Fibroblast of skin of right biceps (primary cell): ENCODE results near the gene AGTR1.

Experiments
- DNase-seq: peaks from one replicate; pipeline ENCODE4 v3.0.0-alpha.2; 2013

AGTR1 gene

DNA sequence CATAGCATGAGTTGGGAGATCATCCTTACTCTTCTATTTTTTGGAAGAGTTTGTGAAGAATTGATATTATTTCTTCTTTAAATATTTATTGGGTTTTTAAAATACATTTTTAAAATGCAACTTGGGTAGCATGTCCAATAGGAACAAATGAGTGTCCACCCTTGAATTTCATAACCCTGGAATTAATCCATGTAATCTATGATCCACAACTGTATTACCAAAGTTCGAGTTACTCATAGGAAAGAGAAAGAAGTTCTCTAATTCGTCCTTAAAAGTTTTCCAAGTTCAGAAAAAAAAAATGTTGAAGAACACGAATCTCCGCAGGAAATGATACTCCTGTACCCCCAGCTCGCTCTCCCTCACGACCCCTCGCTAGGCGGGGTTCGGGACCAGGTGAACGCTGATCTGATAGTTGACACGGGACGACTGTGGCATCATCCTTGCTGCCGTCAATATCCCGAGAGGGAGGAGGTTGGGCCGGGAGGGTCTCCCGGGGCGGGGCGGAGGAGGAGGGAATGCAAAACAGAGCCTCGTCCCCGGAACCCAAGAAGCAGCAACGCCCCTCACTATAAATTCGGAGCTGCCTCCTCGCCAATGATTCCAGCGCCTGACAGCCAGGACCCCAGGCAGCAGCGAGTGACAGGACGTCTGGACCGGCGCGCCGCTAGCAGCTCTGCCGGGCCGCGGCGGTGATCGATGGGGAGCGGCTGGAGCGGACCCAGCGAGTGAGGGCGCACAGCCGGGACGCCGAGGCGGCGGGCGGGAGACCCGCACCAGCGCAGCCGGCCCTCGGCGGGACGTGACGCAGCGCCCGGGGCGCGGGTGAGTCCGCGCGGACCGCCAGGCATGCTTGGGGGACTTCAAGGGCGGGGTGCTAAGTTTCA is at the start of gene AGTR1:
Gene AGTR1, plus strand, starts transcription at position 598 of the 884 bp plus-strand sequence. CDS start 43,133 bp downstream, outside the sequence.
- DNase-seq, result peak; percentile 85

DNA sequence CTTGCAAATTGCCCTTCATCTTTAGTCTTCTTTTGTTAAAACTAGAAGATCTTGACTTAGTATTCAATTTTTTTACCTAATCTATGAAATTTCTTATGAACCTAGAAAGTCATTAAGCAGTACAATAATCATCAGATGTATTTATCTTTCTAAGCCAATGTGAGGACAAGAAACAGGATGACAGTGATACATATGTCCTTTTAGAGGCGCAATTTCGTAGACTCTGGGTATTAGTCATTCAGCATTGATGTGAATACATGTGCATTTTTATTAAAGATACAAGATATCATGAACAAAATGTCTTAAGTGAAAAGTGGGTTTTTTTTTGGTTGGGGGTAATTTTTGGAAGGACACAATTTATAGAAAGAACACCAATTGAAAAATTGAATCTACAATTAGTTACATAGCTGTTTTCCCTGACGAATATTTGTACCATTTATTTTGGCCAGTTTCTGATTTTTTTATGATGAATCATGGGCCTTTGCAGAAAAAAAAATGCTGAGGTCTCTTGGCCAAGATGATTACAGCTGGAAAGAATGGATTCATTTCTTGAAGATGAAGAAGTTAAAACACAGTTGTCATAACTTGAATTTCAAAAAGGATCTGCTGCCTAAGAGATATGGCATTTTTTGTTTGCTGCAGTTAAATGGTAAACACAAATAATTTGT is 48.9 kb upstream of the AGTR1 start:
- peak; percentile 87 for DNase-seq

DNA sequence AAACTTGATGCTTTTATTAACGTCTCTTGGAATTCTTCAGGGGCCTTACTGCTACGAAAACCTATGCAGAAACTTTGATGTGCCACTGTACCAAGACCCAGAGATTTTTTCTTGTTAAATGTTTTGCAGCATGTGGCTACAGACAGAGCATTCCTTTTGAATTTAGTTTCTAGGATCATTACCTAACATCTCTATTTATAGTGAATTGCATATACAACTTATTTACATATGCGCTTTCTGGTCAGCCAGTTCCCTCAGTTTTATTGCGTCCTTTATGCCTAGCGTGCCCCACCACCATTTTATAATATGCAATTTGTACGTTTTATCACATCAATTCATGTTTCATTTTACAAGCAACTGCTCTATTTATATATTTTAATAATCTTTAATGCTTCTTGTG is 46.2 kb upstream of the AGTR1 start:
- no peak for DNase-seq

DNA sequence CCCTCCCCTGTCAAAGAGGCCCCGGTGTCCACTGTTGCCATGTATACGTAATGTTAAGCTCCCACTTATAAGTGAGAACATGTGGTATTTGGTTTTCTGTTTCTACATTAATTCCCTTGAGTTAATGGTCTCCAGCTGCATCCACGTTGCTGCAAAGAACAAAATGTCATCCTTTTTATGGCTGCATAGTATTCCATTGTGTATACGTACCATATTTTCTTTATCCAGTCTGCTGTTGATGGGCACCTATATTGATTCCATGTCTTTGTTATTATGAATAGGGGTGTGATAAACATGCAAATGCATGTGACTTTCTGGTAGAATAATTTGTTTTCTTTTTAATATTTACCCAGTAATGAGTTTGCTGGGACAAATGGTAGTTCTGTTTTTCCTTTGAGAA is 43.3 kb upstream of the AGTR1 start:
- no peak for DNase-seq

DNA sequence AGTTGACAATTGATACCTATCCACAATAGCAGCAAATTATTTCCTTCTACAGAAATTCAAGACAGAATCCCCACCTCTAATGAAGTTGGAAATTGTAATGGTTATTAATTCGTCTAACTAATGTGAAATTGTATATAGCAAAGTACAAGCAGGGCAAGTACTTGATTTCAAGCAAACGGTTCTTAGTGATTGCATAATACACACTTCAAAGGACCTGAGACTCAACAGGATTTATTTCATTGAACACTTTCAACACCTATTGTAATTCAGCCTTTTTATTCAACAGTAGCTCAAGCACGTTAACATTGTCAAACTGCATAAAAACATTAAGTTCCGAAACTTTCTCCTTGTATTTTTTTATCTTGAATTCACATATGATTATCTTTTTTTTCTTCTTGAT is 40.2 kb upstream of the AGTR1 start:
- DNase-seq, result no peak

DNA sequence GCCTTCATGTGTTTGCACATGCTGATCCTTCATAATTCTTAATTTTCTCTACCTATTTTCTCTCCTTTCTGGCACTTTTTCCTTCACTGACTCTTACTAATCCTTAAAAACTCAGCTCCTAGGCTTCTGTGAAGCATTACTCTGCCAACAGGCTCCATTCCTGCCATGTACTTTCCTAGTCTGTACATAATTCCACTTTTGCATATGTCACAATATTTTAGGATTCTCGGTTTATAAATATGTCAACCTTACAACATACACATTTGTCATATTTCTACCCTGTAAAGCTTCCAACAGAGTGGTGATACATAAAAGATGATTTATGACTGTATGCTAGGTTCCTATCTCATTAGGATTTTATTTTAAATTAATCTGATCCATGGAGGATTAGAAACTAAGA is 38.2 kb upstream of the AGTR1 start:
- DNase-seq, result no peak

DNA sequence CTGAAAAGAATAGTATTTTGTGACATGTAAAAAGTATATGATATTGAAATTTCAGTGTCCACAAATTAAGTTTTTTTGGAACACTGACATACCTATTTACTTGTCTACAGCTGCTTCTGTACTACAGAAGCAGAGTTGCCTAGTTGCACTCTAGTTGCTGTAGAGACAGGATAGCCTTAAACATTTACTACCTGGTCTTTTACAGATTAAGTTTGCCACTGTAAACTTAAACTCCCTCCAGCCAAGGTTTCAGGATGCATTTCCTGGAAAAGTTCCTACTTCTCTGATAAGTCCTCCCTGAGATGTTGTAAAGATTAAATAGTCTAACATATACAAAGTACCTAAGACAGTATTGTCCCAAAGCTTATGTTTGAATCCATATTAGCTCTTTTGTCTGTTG is 17.4 kb upstream of the AGTR1 start:
- no peak for DNase-seq

DNA sequence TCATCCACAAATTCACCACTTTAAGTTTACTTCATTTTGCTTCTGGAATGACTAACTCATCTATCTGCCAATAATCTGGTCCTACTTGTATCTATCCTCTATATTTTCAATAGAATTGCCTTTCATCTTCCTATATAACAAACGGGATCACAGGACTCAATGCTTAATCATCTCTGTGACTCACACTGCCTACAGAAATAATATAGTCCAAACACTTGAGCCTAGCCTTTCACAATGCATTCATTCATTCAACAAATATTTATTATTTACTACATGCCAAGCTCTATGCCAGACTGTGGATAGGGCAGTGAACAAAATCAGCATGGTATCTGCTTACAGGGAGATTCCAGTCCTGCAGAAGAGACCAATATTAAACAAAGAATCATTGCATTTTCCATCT is 16.6 kb upstream of the AGTR1 start:
- DNase-seq, result peak; percentile 34

DNA sequence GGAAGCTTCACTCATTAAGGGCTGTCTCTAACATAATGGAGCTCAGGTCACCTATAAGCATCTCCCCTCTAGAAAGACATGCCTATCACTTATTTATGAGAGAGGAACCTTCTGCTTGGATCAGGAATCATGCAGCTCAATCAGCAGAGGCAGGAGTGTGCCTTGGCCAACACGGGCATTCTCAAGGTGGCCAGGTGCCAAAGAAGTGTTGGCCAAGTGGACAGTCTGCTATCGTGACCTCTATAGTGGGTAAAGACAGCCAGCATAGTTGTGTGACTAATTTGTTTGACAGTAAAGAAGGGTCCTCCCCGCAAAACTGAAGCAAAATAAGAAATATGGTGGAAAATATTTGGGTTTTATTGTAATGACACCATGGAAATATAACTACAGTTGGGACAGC is 14.7 kb upstream of the AGTR1 start:
- no peak for DNase-seq

DNA sequence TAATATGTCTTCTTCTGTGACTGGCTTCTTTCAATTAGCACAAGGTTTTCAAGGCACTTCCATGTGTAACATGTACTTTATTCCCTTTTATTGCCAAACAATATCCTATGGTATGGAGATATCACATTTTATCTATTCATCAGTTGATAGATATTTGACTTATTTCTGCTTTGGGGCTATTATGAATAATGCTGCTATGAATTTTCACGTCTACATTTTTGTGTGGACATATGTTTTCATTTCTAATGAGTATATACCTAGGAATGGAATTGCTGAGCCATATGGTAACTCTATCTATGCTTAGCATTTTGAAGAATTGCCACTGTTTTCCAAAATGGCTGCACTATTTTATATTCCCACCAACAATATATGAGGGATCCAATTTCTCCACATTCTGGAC is 3.6 kb upstream of the AGTR1 start:
- DNase-seq, result peak; percentile 75

DNA sequence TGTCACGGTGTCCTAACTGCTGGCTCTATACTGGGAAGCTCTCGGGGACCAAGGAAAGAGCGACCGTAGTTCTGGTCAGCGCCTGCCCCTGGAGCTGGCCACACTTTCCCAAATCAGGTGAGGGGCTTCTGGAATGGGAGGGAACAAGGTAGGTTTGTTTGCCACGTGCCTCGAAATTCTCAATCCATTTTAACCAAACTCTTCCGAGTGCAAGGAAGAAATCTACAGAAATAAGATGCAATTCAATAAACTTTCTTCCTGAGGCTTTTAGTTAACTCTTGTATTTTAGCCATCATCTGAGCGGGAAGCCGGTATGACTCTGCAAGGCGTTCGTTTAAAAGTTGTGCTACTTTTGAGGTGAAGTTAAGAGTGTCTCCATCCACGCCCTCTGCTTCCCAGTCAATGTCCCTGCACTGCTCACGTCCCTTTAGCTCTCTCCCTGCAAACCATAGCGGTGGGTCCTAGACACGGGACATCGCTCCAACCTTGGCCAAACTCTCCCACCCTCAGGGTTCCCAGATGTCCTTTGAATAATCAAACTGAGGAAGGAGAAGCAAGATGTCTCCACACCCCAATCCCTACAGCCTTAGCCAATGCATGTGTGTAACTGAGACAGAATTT is 597 bp downstream of the AGTR1 start:
- DNase-seq, result no peak

DNA sequence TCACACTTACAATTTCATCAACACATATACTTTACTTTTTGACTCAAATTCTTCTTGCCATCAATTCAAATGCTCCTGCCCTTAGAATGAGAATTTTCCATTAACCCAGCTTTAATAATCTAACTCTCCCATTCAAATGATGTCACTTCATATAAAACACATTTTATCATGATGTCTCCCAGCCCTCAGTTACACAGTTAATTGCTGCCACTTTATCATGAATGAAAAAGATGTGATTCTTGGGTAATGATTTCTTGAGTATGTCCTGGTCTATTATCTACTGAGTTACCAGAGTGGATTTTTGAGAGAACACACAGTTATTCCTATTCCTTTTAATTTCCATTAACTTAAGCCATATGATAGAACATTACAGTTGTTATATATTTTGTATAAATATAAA is 7.6 kb downstream of the AGTR1 start:
- DNase-seq, result no peak

DNA sequence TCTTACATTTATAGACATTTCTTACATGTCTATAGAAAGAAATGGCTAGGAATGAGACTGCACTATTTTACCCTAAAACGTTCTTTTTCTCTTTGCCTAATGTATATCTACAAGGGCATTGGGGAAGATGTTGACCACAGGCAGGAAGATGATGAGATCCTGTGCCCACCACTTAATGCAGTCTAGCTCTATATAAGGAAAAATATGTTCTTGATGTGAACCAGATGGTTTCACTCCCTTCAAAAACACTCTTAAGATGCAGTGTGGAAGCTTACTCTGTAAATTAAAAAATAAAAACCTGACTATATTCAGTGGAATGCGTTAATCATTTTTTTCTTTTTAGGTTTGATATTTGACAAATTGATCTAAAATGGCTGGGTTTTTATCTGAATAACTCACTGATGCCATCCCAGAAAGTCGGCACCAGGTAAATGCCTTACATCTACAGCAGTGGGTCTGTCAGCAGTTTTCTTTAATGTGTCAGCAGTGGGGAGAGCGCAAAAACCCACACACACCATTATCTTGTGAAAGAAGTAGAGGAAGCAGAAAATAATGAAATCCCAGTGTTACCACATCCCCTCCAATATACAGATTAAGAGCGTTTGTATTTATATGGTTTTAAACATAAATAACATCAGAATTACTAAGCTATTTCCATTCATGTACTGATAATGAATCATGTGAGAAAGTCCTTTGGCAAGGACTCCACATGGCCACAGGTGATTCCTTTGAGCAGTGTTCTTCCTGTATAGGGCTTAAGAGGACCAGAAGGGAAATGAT is 10.1 kb downstream of the AGTR1 start:
- DNase-seq, result peak; percentile 81

DNA sequence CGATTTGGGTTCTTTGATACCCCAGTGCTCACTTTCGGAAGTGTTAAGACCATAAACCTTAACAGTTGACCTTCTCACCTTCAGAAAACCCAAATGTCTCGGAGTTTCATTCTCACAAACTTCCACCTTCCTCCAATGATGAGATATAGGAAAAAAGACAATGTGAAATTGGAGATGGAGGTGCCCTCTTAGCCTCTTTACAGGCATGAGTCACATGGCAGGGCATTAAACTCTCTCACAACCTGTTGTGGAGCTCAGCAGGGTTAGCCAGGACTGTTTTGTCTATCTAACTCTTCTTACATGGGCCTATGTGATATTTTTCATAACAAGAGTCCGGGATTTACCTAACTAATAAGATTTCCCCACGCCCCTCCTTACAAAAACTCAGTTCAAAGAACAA is 10.7 kb downstream of the AGTR1 start:
- DNase-seq, result no peak

DNA sequence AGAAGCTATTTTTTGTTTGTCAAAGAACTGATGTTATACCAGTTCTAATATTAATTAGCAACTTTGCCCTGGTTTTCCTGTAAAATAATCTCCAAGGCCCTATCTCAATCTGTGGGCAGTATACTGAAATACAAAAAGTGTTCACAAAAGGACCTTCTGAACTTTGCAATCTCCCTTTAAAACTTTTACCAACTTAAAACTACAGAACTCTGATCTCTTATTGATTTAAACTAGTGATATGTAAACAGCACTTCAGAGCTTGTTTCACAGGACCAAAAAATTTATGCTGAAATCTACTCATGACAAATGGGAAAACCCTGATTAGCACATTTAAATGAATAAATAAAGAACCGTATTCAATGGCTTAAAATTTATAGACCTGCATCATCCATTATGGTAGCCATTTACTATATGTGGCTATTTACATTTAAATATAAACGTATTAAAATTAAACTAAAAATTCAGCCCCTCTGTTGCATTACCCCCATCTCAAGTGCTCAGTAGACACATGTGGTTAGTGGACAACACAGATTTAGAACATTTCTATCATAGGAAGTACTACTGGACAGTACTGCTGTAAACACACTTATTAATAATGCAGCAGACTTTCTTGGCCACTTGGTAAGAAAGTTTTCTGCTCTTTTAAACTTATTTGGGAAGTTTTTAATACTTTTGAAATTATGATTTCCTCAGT is 12.0 kb downstream of the AGTR1 start:
- no peak for DNase-seq

DNA sequence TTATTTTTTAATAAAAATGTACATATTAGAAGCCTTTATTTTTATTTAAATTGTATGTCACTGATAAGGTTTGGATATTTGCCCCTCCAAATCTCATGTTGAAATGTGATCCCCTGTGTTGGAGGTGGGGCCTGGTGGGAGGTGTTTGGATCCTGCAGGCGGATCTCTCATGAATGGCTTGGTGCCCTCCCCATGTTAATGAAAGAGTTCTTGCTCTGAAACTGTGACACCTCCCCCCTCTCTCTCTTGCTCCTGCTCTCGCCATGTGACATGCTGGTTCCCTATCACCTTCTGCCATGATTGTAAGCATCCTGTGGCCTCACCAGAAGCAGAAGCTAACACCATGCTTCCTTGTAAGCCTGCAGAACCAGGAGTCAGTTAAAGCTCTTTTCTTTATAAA is 13.0 kb downstream of the AGTR1 start:
- no peak for DNase-seq

DNA sequence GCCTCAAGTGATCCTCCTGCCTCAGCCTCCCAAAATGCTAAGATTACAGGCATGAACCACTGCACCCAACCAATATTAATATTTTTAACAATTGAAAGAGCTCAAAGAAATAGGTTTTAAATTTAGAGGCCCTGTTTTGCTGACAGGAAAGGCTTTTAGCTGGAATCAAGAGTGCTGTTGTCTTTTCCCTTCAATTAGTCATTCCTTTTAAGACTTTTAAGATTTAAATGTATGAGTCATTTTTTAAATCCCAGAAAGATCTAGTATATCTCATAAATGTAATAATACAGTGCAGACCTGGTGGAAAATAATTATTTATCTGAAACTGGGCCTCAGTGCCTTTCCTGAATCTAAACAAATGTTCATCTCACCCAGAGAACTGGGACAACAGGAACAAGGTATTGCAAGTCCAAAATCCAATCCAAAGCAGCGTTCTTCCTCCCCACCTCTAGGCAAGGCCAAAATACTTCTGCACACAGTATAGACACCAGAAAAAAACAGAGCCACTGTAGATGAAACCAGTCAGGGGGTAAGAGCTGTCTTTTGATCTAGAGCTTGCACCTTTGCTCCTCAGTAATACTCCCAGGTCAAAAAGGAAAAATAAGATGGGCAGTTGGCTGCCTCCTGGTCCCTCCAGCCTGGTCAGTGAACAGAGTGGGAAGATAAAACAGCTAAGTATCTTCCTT is 14.4 kb downstream of the AGTR1 start:
- DNase-seq, result peak; percentile 45

DNA sequence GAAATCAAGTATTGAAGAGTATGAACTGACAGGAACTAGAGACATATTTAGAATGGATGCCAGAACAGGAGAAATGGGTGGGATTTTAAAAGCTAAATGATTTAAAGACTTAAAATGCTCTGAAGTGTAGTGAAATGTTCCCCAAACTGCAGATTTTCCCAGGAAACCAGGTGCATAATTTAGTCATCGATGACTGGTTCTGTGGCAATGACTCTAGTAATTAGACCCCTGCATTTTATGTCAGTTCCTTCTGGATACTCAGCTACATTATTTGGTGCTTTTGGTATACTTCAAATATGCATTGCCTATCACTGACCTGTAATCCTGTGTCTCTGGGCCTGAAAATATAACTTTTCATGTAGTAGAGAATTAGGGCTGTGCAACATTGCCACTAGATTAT is 16.8 kb downstream of the AGTR1 start:
- DNase-seq, result no peak

DNA sequence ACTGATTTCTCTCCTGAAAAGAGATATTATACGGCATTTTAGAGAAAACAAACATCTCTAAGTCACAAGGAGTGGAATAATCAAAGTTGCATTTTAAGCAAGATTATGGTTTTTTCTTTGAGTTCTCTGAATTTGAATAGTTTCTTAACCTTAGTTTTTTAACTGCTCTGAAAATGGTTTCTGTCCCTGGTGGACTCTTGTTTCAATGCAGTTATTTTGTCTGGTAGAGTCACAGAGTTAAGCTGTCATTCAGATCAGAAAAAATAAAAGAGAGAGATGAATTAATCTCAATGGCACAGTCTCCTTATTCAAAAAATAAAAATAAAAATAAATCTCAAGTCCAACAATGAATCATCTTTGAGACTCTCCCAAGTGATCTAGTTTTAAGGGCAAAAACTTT is 19.0 kb downstream of the AGTR1 start:
- no peak for DNase-seq

DNA sequence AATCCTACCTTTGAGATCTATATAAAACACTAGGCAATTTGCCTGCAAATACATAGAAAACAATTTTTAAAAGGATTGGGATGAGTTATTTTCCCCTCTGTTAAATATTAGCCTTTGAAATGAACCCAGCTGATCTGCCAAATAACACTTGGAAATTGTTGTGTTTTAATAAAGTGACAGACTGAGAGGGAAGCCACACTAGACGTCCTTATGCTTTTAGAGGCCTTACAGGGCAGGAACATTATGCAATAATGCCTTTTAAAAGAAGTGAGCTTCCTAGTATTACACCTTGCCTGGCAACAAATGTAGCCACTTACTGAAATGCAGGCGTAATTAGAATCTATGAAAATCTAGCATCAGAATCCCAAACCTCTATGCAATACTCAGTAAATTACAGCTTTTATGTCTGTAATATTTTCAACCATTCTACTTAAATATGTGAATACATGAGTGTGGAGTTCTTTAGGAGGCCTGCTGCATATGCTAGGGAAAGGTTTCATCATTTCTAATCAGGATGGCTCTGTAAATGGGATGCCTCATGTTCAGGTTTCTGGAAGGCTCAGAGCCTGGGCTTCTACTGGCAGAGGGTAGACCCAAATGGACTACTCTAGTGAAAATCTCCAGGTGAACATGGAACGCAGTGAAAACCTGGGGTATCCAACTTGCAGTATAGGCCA is 20.3 kb downstream of the AGTR1 start:
- DNase-seq, result no peak
